Smooth muscle cell (in vitro differentiated cells): ENCODE measurements around the gene RBP2. TPM values are rescaled to one million over a fixed set of nuclear protein-coding genes. Genes with fewer than 3 reads are reported as not detected.

ENCODE experiments used
- DNase-seq: peaks from one replicate; lab custom pipeline; 2025; ENCODE audit not compliant: unreplicated experiment; lab: John Stamatoyannopoulos, UW
- H2AFZ ChIP-seq: fragments of 200-600 bp; sonication (generic); 2 replicates; pipeline ENCODE4 v1.6.0; 2016; ENCODE audit warnings: antibody characterized with exemption, low read depth, mild to moderate bottlenecking
- H3F3A ChIP-seq: fragments of 200-600 bp; sonication (generic); 2 replicates; pipeline ENCODE4 v1.6.0; 2017; ENCODE audit warnings: antibody characterized with exemption, low read depth
- H3K27ac ChIP-seq: fragments of 200-600 bp; sonication (generic); 2 replicates; pipeline ENCODE4 v1.5.1; 2016; ENCODE audit warnings: low read depth, mild to moderate bottlenecking
- H3K27me3 ChIP-seq: fragments of 200-600 bp; sonication (generic); 2 replicates; pipeline ENCODE4 v1.6.1; 2016; ENCODE audit warnings: low read depth, mild to moderate bottlenecking
- H3K36me3 ChIP-seq: fragments of 200-600 bp; sonication (generic); 2 replicates; pipeline ENCODE4 v1.5.1; 2016; ENCODE audit warnings: low read depth
- H3K4me1 ChIP-seq: fragments of 200-600 bp; sonication (generic); 2 replicates; pipeline ENCODE4 v1.5.1; 2016; ENCODE audit warnings: low read depth
- H3K4me2 ChIP-seq: fragments of 200-600 bp; sonication (generic); 2 replicates; pipeline ENCODE4 v1.6.0; 2016; ENCODE audit warnings: mild to moderate bottlenecking
- H3K4me3 ChIP-seq: fragments of 200-600 bp; sonication (generic); 2 replicates; pipeline ENCODE4 v1.5.1; 2016; ENCODE audit warnings: mild to moderate bottlenecking
- H3K79me2 ChIP-seq: fragments of 200-600 bp; sonication (generic); 2 replicates; pipeline ENCODE4 v1.6.0; 2016; ENCODE audit warnings: low read depth, mild to moderate bottlenecking
- H3K9ac ChIP-seq: fragments of 200-600 bp; sonication (generic); 2 replicates; pipeline ENCODE4 v1.6.0; 2016; ENCODE audit warnings: low read depth
- H3K9me3 ChIP-seq: fragments of 200-600 bp; sonication (generic); replicated peaks from 2 replicates; pipeline ENCODE4 v1.5.1; 2016; ENCODE audit warnings: low read depth
- H4K20me1 ChIP-seq: fragments of 200-600 bp; sonication (generic); 2 replicates; pipeline ENCODE4 v1.6.0; 2016; ENCODE audit warnings: low read depth
- CTCF ChIP-seq: fragments of 200-600 bp; sonication (generic); IDR thresholded peaks from 2 replicates; pipeline ENCODE4 v1.5.1; 2017; ENCODE audit warnings: borderline replicate concordance, mild to moderate bottlenecking, antibody characterized with exemption; ENCODE audit not compliant: insufficient read depth, poor library complexity, severe bottlenecking
- WGBS: methylation state at CpG from one replicate; pipeline ENCODE4 v1.1.7; 2016; ENCODE audit warnings: low lambda C conversion rate; 5-methylcytosine and 5-hydroxymethylcytosine counted together
- polyA plus RNA-seq: library from polyadenylated mRNA; unstranded; fragments of >200 nt; fragmentation: Nextera tagmentation; extraction: Ambion mirVana; gene quantifications from 2 replicates; pipeline ENCODE4 v1.2.1, GENCODE V29; 2016
- total RNA-seq: library from RNA; depleted of rRNA; stranded (reverse); fragments of >200 nt; gene quantifications from 2 replicates; pipeline ENCODE4 v1.2.3, GENCODE V29; 2014

Gene RBP2
- total and polyA plus RNA-seq, 2 experiments from 2014 or later, result not detected

DNA sequence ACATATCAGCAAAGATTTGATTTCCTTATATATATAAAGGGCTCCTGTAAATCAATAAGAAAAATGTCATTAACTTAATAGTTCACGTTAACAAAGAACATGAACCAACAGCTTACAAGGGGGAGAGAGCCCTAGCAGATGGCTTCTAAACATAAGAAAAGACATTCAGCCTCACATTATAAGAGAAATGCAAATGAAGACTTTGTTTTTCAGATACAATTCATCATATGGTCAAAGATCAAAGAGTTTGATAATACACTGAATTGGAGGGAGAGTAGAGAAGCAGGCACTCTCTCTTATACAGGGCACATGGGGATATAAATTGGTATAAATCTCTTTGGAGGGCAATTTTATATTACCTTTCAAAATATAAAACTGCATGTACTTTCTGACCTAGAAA is 21.1 kb downstream of the RBP2 start:
- H3K9me3 ChIP-seq, result no peaks in the 10 kb centered on the region
- H3F3A ChIP-seq, result no peaks in the 10 kb centered on the region
- 88% methylated on average over 1 of the region's 1 CpG for WGBS
- no peaks in the 10 kb centered on the region for H3K4me1 ChIP-seq
- no peak overlapping the region for H3K9ac ChIP-seq
- no peak overlapping the region for H3K4me2 ChIP-seq
- H4K20me1 ChIP-seq, result no peaks in the 10 kb centered on the region
- TF ChIP-seq CTCF, result no peak
- H3K27ac ChIP-seq, result no peak overlapping the region
- H3K36me3 ChIP-seq, result no peaks in the 10 kb centered on the region
- no peak overlapping the region for H3K4me3 ChIP-seq
- no peaks in the 10 kb centered on the region for H3K79me2 ChIP-seq
- H2AFZ ChIP-seq, result no peak overlapping the region
- no peak for DNase-seq
- H3K27me3 ChIP-seq, result no peaks in the 10 kb centered on the region

DNA sequence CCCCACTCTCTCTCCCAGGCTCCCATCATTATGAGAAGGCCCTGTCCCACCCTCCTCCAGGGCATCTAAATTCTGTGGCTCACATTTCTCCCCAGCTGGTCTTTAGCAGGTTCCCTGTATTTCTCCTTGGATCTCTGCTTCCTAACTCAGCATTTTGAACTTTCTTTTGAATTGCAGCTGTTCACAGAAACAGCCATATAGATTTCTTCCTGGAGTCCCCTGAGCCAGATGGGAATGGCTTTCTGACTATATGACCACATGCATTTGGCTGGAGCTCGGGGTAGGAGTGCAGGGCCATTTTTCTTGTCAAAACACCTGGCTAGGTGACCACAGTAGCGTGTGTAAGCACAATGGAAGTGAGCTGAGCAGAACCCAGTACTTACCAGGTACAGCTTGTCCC is 22.0 kb downstream of the RBP2 start:
- H3K4me1 ChIP-seq, result no peaks in the 10 kb centered on the region
- no peaks in the 10 kb centered on the region for H3F3A ChIP-seq
- H3K36me3 ChIP-seq, result no peaks in the 10 kb centered on the region
- no peak for TF ChIP-seq CTCF
- H3K79me2 ChIP-seq, result no peaks in the 10 kb centered on the region
- H3K27me3 ChIP-seq, result no peaks in the 10 kb centered on the region
- H3K4me3 ChIP-seq, result no peak overlapping the region
- H3K9me3 ChIP-seq, result no peaks in the 10 kb centered on the region
- no peaks in the 10 kb centered on the region for H4K20me1 ChIP-seq
- no peak overlapping the region for H3K4me2 ChIP-seq
- H2AFZ ChIP-seq, result no peak overlapping the region
- 92% methylated on average over 2 of the region's 2 CpGs for WGBS
- H3K9ac ChIP-seq, result no peak overlapping the region
- no peak for DNase-seq
- no peak overlapping the region for H3K27ac ChIP-seq

GRCh38 chr3:139450159-139450558 is 26.2 kb downstream of the RBP2 start:
- no peaks in the 10 kb centered on the region for H3K36me3 ChIP-seq
- no peaks in the 10 kb centered on the region for H3K9me3 ChIP-seq
- H3K4me1 ChIP-seq, result no peaks in the 10 kb centered on the region
- H3F3A ChIP-seq, result no peaks in the 10 kb centered on the region
- no peak overlapping the region for H3K27ac ChIP-seq
- H3K27me3 ChIP-seq, result no peaks in the 10 kb centered on the region
- no peak for TF ChIP-seq CTCF
- H2AFZ ChIP-seq, result no peak overlapping the region
- no peak for DNase-seq
- no peak overlapping the region for H3K4me3 ChIP-seq
- H4K20me1 ChIP-seq, result no peaks in the 10 kb centered on the region
- H3K79me2 ChIP-seq, result no peaks in the 10 kb centered on the region
- no peak overlapping the region for H3K9ac ChIP-seq
- H3K4me2 ChIP-seq, result no peak overlapping the region

DNA sequence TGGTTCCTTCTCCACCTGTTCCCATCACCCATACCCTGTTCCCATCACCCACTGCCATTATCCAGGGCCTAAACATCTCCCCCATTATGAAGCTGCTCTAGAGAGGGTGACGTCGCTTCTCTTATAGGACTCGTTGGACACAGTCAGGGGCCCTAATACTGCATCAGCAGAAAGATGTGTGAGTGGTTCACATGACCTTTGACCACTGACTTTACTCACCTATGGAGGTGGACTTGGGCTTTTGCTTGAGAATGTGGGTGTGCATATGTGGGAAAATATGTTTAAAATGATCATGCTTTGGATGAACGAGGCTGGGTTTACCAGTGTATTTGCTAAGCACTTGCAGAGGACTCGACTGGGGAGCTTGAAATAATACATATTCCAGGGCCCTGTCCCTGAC is 26.8 kb downstream of the RBP2 start:
- no peak overlapping the region for H3K4me3 ChIP-seq
- H2AFZ ChIP-seq, result no peak overlapping the region
- H4K20me1 ChIP-seq, result no peaks in the 10 kb centered on the region
- TF ChIP-seq CTCF, result no peak
- no peaks in the 10 kb centered on the region for H3K4me1 ChIP-seq
- H3K36me3 ChIP-seq, result no peaks in the 10 kb centered on the region
- no peak overlapping the region for H3K9ac ChIP-seq
- no peaks in the 10 kb centered on the region for H3K9me3 ChIP-seq
- no peaks in the 10 kb centered on the region for H3F3A ChIP-seq
- 95% methylated on average over 5 of the region's 5 CpGs for WGBS
- H3K27ac ChIP-seq, result no peak overlapping the region
- H3K27me3 ChIP-seq, result no peaks in the 10 kb centered on the region
- no peaks in the 10 kb centered on the region for H3K79me2 ChIP-seq
- DNase-seq, result no peak
- no peak overlapping the region for H3K4me2 ChIP-seq
